ES-I3 (cell line): ENCODE results near the gene KRTAP10-10.
"Not testable (repeated sequence)": the region's sequence is repeated elsewhere in the genome, so short reads cannot be mapped to it uniquely, and the experiment has no call there.

Experiments used
- H3K36me3 ChIP-seq: 2 replicates; pipeline ENCODE4 v1.6.1; 2013; ENCODE audit warnings: mild to moderate bottlenecking, low read length, control low read depth, moderate library complexity; ENCODE audit not compliant: insufficient read depth
- H3K4me1 ChIP-seq: 2 replicates; pipeline ENCODE4 v1.6.1; 2013; ENCODE audit warnings: mild to moderate bottlenecking, control low read depth, low read length; ENCODE audit not compliant: insufficient read depth
- H3K9ac ChIP-seq: 2 replicates; pipeline ENCODE4 v1.6.1; 2013; ENCODE audit warnings: low read depth, mild to moderate bottlenecking, low read length, moderate library complexity
- H3K9me3 ChIP-seq: 2 replicates; pipeline ENCODE4 v1.6.1; 2013; ENCODE audit warnings: mild to moderate bottlenecking, low read length, moderate library complexity; ENCODE audit not compliant: control insufficient read depth, insufficient read depth

KRTAP10-10 gene

DNA sequence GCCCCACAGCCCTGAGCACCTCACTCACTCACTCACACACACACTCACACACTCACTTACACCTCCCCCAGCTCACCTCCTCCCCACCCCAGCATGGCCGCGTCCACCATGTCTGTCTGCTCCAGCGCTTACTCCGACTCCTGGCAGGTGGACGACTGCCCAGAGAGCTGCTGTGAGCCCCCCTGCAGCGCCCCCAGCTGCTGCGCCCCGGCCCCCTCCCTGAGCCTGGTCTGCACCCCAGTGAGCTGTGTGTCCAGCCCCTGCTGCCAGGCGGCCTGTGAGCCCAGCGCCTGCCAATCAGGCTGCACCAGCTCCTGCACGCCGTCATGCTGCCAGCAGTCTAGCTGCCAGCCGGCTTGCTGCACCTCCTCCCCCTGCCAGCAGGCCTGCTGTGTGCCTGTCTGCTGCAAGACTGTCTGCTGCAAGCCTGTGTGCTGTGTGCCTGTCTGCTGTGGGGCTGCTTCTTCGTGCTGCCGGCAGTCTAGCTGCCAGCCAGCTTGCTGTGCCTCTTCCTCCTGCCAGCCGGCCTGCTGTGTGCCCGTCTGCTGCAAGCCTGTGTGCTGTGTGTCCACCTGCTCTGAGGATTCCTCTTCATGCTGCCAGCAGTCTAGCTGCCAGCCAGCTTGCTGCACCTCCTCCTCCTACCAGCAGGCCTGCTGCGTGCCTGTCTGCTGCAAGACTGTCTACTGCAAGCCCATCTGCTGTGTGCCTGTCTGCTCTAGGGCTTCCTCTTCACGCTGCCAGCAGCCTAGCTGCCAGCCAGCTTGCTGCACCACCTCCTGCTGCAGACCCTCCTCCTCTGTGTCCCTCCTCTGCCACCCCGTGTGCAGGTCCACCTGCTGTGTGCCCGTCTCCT is 9.4 kb downstream of the KRTAP10-10 start, which contains the start of gene KRTAP10-11:
Gene KRTAP10-11 (plus strand): TSS at position 49 of the 856 bp plus-strand sequence. CDS start 45 bp downstream, at position 94.
- not testable (repeated sequence) for H3K36me3 ChIP-seq, H3K9ac ChIP-seq, H3K9me3 ChIP-seq, H3K4me1 ChIP-seq

DNA sequence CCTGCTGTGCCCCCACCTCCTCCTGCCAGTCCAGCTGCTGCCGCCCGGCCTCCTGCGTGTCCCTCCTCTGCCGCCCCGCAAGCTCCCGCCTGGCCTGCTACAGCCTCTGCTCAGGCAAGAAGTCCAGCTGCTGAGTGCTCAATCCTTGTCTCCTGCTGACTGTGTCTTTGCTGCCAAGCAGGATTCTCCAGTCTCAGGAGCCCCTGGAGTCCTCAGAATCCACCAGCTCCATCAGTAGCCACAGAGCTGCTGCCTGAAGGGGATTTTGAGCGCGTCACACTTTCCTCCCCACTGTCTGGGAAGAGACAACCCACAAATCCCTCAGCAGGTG is 10.0 kb downstream of the KRTAP10-10 start:
- peaks cover 8% of the 10 kb centered on the region for H3K9me3 ChIP-seq

DNA sequence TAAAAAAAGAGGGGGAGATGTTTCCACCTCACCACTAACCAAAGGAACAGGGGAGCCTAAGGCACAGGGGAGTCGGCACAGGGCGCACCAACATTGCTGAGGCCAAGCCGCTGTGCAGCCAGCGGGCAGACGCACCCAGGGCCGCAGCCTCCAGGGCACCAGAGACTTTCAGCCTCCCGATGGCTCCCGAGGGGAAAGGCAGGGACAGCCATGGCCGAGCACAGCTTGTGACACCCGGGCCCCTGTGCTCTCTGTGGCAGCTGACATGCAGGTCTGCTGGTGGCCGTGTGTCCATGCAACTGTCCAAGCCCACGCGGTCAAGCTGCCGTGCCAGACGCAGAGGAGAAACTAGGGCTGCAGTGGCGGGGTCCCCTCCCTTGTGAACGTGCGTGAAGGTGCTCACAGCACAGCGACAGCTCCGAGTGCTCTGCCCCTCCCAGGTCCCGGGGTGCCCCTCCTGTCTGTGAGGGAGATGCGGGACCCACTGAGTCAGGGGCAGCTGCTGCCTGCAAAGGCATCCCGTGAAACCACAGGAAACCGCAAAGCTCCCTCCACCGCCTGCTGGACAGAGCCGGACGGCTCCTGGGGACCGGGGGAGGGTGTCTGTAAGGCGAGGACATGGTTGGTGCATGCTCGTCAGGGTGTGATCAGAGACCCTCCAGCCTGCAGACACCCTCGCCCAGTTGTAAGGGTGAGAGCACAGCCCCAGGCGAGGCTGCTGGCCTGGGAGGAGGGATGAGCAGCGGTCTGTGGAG is 11.6 kb downstream of the KRTAP10-10 start:
- Histone ChIP-seq H3K9me3 (peaks cover 8% of the 10 kb centered on the region), H3K9ac (no peak overlapping the region), H3K36me3 (no peaks in the 10 kb centered on the region), H3K4me1 (no peaks in the 10 kb centered on the region)

More for the DNA sequence above, 10.0 kb downstream of the KRTAP10-10 start:
- no peaks in the 10 kb centered on the region for H3K4me1 ChIP-seq
- no peak overlapping the region for H3K9ac ChIP-seq
- H3K36me3 ChIP-seq = no peaks in the 10 kb centered on the region

- no peaks in the 10 kb centered on the region for H3K36me3 ChIP-seq
- peaks cover 4% of the 10 kb centered on the region; the same call in 1 of the 2 replicates for H3K9me3 ChIP-seq
- no peaks in the 10 kb centered on the region for H3K4me1 ChIP-seq
- H3K9ac ChIP-seq = no peak overlapping the region
Observed at GRCh38 chr21:44649521-44650100, 12.5 kb downstream of the KRTAP10-10 start.

DNA sequence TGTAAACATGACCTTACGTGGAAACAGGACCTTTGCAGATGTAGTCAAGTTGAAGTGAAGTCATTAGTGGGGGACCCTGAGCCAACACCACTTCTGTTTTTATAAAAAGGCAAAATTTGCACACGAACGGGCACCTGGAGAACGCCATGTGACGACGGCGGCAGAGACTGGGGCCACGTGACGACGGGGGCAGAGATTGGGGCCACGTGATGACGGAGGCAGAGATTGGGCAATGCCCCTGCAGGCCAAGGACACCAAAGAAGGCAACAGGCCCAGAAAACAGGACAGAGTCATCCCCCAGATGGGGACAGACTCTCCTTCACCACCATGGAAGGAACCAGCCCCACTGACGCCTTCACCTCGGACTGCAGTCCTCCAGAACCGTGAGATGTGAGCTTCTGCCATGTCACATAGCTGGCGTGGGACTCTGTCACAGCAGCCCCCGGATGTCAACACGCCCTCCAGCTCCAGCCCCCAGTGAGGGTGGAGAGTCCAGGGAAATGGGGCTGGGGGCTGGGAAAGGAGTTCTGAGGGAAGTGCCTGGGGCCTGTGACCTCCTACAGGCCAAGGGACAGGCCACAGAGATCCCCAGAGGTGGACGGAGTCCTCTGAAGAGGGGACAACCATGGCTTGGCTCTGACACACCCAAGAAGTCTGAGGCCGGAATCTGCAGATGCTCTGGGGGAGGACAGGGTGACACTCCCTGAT is 13.3 kb downstream of the KRTAP10-10 start:
- Histone ChIP-seq H3K4me1 (no peaks in the 10 kb centered on the region), H3K9me3 (no peaks in the 10 kb centered on the region), H3K9ac (no peak overlapping the region), H3K36me3 (no peaks in the 10 kb centered on the region)

- Histone ChIP-seq H3K9me3 (no peaks in the 10 kb centered on the region), H3K9ac (no peak overlapping the region), H3K4me1 (no peaks in the 10 kb centered on the region), H3K36me3 (no peaks in the 10 kb centered on the region)
Observed at GRCh38 chr21:44650973-44651675, 14.0 kb downstream of the KRTAP10-10 start.

DNA sequence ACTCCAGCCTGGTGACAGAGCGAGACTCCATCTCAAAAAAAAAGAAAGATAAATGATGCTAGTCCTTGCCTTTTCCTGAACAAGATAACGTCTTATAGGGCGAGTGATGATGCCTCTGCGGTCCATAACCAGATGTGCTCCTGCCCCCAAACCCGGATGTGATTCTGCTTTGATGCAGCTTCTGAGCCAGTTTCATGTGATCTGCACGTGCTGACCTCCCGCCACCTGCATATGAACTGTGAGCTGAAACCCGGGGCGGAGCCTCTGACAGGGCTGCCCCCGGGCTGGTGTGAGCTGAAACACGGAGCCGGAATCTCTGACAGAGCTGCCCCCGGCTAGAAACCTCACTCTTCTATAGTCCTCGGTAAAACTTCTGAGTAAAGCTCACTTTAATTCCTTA is 16.0 kb downstream of the KRTAP10-10 start:
- Histone ChIP-seq H3K36me3 (no peaks in the 10 kb centered on the region), H3K9me3 (no peaks in the 10 kb centered on the region), H3K4me1 (no peaks in the 10 kb centered on the region), H3K9ac (no peak overlapping the region)

DNA sequence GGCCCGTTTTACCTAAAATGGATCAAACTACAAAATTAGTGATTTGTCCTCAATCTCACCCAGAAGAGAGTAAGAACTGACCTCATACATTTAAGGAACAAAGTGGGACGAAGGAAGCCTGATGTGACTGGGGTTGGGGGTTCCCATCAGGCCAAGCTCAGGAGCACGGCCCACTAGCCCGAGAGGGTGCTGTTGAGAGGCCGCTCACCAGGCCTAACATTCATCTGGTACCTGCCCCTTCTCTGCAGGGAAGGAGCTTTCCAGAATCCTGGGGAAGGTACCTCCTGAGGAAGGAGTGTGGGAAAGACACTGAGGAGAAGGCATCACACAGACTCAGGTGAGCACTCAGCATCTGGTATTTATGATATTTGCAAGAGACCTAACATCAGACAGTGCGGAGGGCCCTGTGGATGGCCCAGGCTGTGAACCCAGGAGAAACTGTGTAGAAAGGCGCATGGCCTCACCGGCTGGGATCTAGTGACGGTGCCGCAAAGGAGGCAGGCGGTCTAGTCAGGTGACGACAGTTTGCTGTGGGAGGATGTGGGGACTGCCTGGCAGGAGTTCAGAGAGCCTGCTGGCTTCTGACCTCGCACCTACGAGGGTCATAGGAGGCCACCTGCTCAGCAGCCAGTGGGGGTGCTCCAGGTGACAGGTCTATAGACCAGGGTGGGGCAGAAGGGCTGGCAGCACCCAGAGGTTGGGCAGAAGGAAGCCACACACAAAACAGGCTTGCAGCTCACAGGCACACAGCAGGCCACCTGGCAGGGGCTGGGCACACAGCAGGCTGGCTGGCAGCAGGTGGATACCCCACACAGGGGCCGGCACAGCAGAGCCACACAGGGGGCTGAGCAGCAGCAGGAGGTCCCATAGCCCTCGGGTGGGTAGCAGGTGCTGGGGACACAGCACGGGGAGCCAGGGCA is 16.8 kb downstream of the KRTAP10-10 start:
- Histone ChIP-seq H3K36me3 (no peaks in the 10 kb centered on the region), H3K9me3 (no peaks in the 10 kb centered on the region), H3K9ac (no peak overlapping the region), H3K4me1 (peaks cover 2% of the 10 kb centered on the region; the same call in 1 of the 2 replicates)

GRCh38 chr21:44654576-44655175 is 17.5 kb downstream of the KRTAP10-10 start, which contains the start of gene KRTAP12-4:
Gene KRTAP12-4, minus strand, starts transcription at chr21:44654659. Its CDS starts 45 bp downstream, at chr21:44654614.
- Histone ChIP-seq H3K9me3 (no peaks in the 10 kb centered on the region), H3K36me3 (no peaks in the 10 kb centered on the region), H3K9ac (no peak within 1 kb of the TSS), H3K4me1 (peaks cover 6% of the 10 kb centered on the region; the same call in 1 of the 2 replicates)

DNA sequence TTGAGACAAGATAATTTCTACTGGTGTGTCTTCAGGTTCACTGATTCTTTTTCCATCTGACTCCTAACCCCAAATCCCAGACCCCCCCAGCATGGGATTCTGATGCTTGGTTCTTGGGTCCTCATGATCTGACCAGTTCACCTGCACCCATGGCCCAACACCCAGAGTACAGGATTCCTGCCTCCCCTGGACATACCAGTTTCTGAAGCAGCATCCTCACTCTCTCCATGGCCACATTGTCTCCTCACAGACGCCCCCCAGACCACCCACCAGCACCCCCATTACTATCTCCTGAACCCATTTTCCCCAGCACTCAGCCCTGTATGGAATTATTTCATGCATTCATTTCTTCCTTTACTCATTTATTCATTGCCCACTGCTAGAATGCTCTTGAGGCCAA is 19.7 kb downstream of the KRTAP10-10 start:
- H3K9ac ChIP-seq = no peak overlapping the region
- H3K4me1 ChIP-seq = peaks cover 6% of the 10 kb centered on the region; the same call in 1 of the 2 replicates
- no peaks in the 10 kb centered on the region for H3K36me3 ChIP-seq
- no peaks in the 10 kb centered on the region for H3K9me3 ChIP-seq

DNA sequence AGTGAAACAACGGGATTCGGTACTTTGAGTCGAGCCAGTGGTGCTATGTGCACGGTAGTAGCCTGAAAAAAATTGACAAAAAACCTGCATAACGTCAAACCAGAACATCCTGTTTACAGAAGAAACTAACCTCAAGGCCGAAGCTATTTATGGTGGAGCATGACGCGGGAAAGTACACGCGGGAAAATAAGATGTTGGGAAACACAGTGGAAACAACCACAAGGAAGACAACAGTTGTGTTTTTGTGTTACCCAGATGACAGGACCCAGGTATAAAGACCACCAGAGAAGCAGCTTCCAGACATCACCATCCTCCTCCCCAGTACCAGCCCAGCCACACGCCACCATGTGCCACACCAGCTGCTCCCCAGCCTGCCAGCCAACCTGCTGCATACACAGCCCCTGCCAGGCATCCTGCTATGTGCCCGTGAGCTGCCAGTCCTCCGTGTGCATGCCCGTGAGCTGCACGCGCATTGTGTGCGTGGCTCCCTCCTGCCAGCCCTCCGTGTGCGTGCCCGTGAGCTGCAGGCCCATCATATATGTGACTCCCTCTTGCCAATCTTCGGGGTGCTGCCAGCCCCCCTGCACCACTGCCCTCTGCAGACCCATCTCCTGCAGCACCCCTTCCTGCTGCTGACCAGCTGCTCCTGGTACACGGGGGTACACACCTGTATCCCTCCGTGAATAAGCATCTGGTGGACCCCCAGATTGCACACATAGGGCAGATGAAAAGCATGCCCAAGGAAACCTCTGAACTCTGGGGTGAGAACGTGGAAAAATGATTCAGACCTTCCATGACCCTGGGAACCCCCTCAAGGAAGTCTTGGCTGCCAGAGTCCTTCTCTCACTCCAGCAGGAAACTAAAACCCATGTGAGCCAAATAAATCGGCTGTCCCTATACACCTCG is 20.7 kb downstream of the KRTAP10-10 start, which contains the start of gene KRTAP12-3:
Gene KRTAP12-3 (plus strand): TSS at position 298 of the 906 bp plus-strand sequence. CDS start 48 bp downstream, at position 346.
- Histone ChIP-seq H3K4me1 (peaks cover 6% of the 10 kb centered on the region; the same call in 1 of the 2 replicates), H3K9ac (no peak within 1 kb of the TSS), H3K9me3 (no peaks in the 10 kb centered on the region)

GRCh38 chr21:44658541-44658910 is 21.4 kb downstream of the KRTAP10-10 start:
- no peak overlapping the region for H3K9ac ChIP-seq
- H3K36me3 ChIP-seq = no peaks in the 10 kb centered on the region
- H3K9me3 ChIP-seq = no peaks in the 10 kb centered on the region
- H3K4me1 ChIP-seq = peaks cover 6% of the 10 kb centered on the region; the same call in 1 of the 2 replicates

More for the DNA sequence above, 20.7 kb downstream of the KRTAP10-10 start, which contains the start of gene KRTAP12-3:
- no peaks in the 10 kb centered on the region for H3K36me3 ChIP-seq
